SK-N-SH (cell line): ENCODE measurements around the gene IL1RL2. TPM values are rescaled to one million over a fixed set of nuclear protein-coding genes. Genes with fewer than 3 reads are reported as not detected.

Experiments
- CTCF ChIA-PET: fragments of 300-600, 350-600 bp; formaldehyde crosslinking; extraction: SDS; loops from one replicate; lab custom pipeline; 2021; lab: Yijun Ruan, JAX
- POLR2A ChIA-PET: fragments of 350-600 bp; sonication (Branson Sonifier 250); formaldehyde crosslinking; extraction: SDS; loops from one replicate; lab custom pipeline; 2020; ENCODE audit warnings: antibody characterized with exemption, inconsistent platforms; lab: Yijun Ruan, JAX
- DNase-seq: peaks from one replicate; pipeline ENCODE4 v3.0.0; 2012
- H2AFZ ChIP-seq: fragments of 200-600 bp; sonication (generic); 2 replicates; pipeline ENCODE4 v1.8.1; 2016; ENCODE audit warnings: antibody characterized with exemption, mild to moderate bottlenecking, low read depth
- H3F3A ChIP-seq: fragments of 200-600 bp; sonication (generic); replicated peaks from 2 replicates; pipeline ENCODE3; 2016; ENCODE audit warnings: antibody characterized with exemption, mild to moderate bottlenecking; ENCODE audit not compliant: insufficient read depth
- H3K27ac ChIP-seq, 2 experiments: fragments of 200-500 bp in 1 of 2; fragments of 200-600 bp in 1 of 2; sonication (Bioruptor generic) in 1 of 2; sonication (generic), shearing (Covaris generic) in 1 of 2; 2 replicates each; pipeline versions ENCODE4 v1.5.1 to v1.6.1; 2014 to 2016; ENCODE audit warnings: low read depth in 2 of 2, inconsistent platforms in 1 of 2, low read length in 1 of 2, mild to moderate bottlenecking in 1 of 2, mixed read lengths in 1 of 2
- H3K27me3 ChIP-seq: fragments of 200-600 bp; sonication (generic), shearing (Covaris generic); 2 replicates; pipeline ENCODE4 v1.6.1; 2016; ENCODE audit warnings: mixed run types; ENCODE audit not compliant: insufficient read depth
- H3K36me3 ChIP-seq, 2 experiments: fragments of 200-500 bp in 1 of 2; fragments of 200-600 bp in 1 of 2; sonication (Bioruptor generic) in 1 of 2; sonication (generic) in 1 of 2; replicated peaks in 1 of 2; 2 replicates each; pipeline versions ENCODE3 to v1.5.1; 2014 to 2016; ENCODE audit warnings: low read length in 1 of 2, mild to moderate bottlenecking in 1 of 2; ENCODE audit not compliant: insufficient read depth in 2 of 2, control insufficient read depth in 1 of 2
- H3K4me1 ChIP-seq, 2 experiments: fragments of 200-500 bp in 1 of 2; fragments of 200-600 bp in 1 of 2; sonication (Bioruptor generic) in 1 of 2; sonication (generic), shearing (Covaris generic) in 1 of 2; 2 replicates each; pipeline versions ENCODE4 v1.5.1 to v1.6.1; 2014 to 2016; ENCODE audit warnings: low read depth in 1 of 2, low read length in 1 of 2, mixed run types in 1 of 2; ENCODE audit not compliant: insufficient read depth in 2 of 2, control insufficient read depth in 1 of 2
- H3K4me2 ChIP-seq: fragments of 200-600 bp; sonication (generic), shearing (Covaris generic); 2 replicates; pipeline ENCODE4 v1.6.1; 2017; ENCODE audit warnings: mixed run types
- H3K4me3 ChIP-seq, 2 experiments: fragments of 200-500 bp in 1 of 2; fragments of 200-600 bp in 1 of 2; sonication (Bioruptor generic) in 1 of 2; sonication (generic), shearing (Covaris generic) in 1 of 2; 2 replicates each; pipeline versions ENCODE4 v1.5.1 to v1.8.1; 2014 to 2016; ENCODE audit warnings: low read depth in 2 of 2, inconsistent platforms in 1 of 2, low read length in 1 of 2, mild to moderate bottlenecking in 1 of 2, mixed read lengths in 1 of 2, moderate library complexity in 1 of 2
- H3K79me2 ChIP-seq: fragments of 200-600 bp; sonication (generic); 2 replicates; pipeline ENCODE4 v1.8.1; 2017; ENCODE audit warnings: mild to moderate bottlenecking; ENCODE audit not compliant: insufficient read depth
- H3K9ac ChIP-seq: fragments of 200-600 bp; sonication (generic); 2 replicates; pipeline ENCODE4 v1.6.1; 2017; ENCODE audit warnings: mixed run types
- H3K9me2 ChIP-seq: fragments of 200-600 bp; sonication (generic); 2 replicates; pipeline ENCODE4 v1.6.1; 2017; ENCODE audit warnings: mixed run types
- H3K9me3 ChIP-seq: fragments of 200-600 bp; sonication (generic); 2 replicates; pipeline ENCODE4 v1.6.1; 2017; ENCODE audit warnings: mixed run types, mild to moderate bottlenecking, moderate library complexity
- H4K20me1 ChIP-seq: fragments of 200-600 bp; sonication (generic); 2 replicates; pipeline ENCODE4 v1.6.1; 2017; ENCODE audit warnings: mild to moderate bottlenecking, mixed run types; ENCODE audit not compliant: insufficient read depth
- ELF1 ChIP-seq: IDR thresholded peaks from 2 replicates; pipeline ENCODE4 v1.4.0; 2012
- EZH2phosphoT487 ChIP-seq: fragments of 200-600 bp; sonication (generic); IDR thresholded peaks from 2 replicates; pipeline ENCODE4 v1.6.1; 2017; ENCODE audit warnings: low read depth, mixed run types, mild to moderate bottlenecking, antibody characterized with exemption, moderate library complexity, borderline replicate concordance
- GABPA ChIP-seq: IDR thresholded peaks from 2 replicates; pipeline ENCODE4 v1.4.0; 2012; ENCODE audit warnings: low read depth, mild to moderate bottlenecking
- GATA2 ChIP-seq: sonication (generic); formaldehyde crosslinking; IDR thresholded peaks from 2 replicates; pipeline ENCODE4 v1.5.0; 2020; ENCODE audit warnings: mild to moderate bottlenecking, missing genetic modification reagents
- NFIC ChIP-seq: IDR thresholded peaks from 2 replicates; pipeline ENCODE4 v1.4.0; 2012; ENCODE audit warnings: borderline replicate concordance
- POLR2AphosphoS5 ChIP-seq: IDR thresholded peaks from 2 replicates; pipeline ENCODE4 v1.6.1; 2012; ENCODE audit warnings: low read depth, low read length
- RFX5 ChIP-seq: IDR thresholded peaks from 2 replicates; pipeline ENCODE4 v1.6.1; 2012; ENCODE audit warnings: mild to moderate bottlenecking, improper control_type of control experiment, low read length
- RXRA ChIP-seq: IDR thresholded peaks from 2 replicates; pipeline ENCODE4 v1.4.0; 2012; ENCODE audit warnings: low read depth, mild to moderate bottlenecking, borderline replicate concordance
- TCF12 ChIP-seq: IDR thresholded peaks from 2 replicates; pipeline ENCODE4 v1.4.0; 2012
- WGBS: methylation state at CpG from one replicate; pipeline ENCODE4 v1.1.6; 2017; ENCODE audit warnings: low lambda C conversion rate; 5-methylcytosine and 5-hydroxymethylcytosine counted together
- polyA plus RNA-seq, 3 experiments: library from polyadenylated mRNA; depleted of rRNA; stranded (reverse); fragments of >200 nt; gene quantifications; 2 replicates each; pipeline ENCODE4 v1.2.3, GENCODE V29; 2012
- TF ChIP-seq, protein P1 (sequence below): IDR thresholded peaks from 2 replicates; pipeline ENCODE4; 2012
- TF ChIP-seq, protein P2 (sequence below): fragments of 150-350 bp; IDR thresholded peaks from 2 replicates; pipeline ENCODE4 v1.6.1; 2016; ENCODE audit warnings: mild to moderate bottlenecking, low read depth, low read length
- TF ChIP-seq, protein P3 (sequence below): IDR thresholded peaks from 2 replicates; pipeline ENCODE4 v1.4.0; 2012; ENCODE audit warnings: low read depth, borderline replicate concordance

The IL1RL2 gene
- polyA plus RNA-seq, 1 of the 3 experiments (the other 2 are of a cell fraction), result 0.05 TPM

DNA sequence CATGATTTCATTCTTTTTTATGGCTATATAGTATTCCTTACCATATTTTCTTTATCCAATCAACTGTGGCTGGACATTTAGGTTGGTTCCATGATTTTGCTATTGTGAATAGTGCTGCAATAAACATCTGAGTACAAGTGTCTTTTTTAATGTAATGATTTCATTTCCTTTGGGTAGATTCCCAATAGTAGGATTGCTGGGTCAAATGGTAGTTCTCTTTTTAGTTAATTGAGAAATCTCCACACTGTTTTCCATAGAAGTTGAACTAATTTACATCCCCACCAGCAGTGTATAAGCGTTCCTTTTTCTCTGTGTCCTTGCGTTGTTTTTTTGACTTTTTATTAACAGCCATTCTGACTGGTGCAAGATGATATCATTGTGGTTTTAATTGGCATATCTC, 65.4 kb downstream of the IL1RL2 start:
- no peak overlapping the region for H3K27ac ChIP-seq
- no peaks in the 10 kb centered on the region for H3K9me2 ChIP-seq
- no peak overlapping the region for H3K4me2 ChIP-seq
- H3K9ac ChIP-seq, result no peak overlapping the region
- H3K4me1 ChIP-seq, result no peaks in the 10 kb centered on the region
- WGBS, result 54% methylated on average over 2 of the region's 2 CpGs
- H3F3A ChIP-seq, result peaks cover 8% of the 10 kb centered on the region
- no peaks in the 10 kb centered on the region for H3K36me3 ChIP-seq
- H3K79me2 ChIP-seq, result no peaks in the 10 kb centered on the region
- no peaks in the 10 kb centered on the region for H4K20me1 ChIP-seq
- no peak for TF ChIP-seq GABPA
- TF ChIP-seq, all 33 proteins: peak for 0
- no peaks in the 10 kb centered on the region for H3K9me3 ChIP-seq
- H2AFZ ChIP-seq, result no peak overlapping the region
- no peak for DNase-seq
- ChIA-PET CTCF (interaction anchor here (0.6 to 2.5 kb wide), 3 partner anchors 12 to 232 kb away, joined by 3 to 18 read pairs (median 4); no protein-coding TSS in a partner anchor), POLR2A (no interaction called here)
- no peaks in the 10 kb centered on the region for H3K27me3 ChIP-seq
- no peak overlapping the region for H3K4me3 ChIP-seq

DNA sequence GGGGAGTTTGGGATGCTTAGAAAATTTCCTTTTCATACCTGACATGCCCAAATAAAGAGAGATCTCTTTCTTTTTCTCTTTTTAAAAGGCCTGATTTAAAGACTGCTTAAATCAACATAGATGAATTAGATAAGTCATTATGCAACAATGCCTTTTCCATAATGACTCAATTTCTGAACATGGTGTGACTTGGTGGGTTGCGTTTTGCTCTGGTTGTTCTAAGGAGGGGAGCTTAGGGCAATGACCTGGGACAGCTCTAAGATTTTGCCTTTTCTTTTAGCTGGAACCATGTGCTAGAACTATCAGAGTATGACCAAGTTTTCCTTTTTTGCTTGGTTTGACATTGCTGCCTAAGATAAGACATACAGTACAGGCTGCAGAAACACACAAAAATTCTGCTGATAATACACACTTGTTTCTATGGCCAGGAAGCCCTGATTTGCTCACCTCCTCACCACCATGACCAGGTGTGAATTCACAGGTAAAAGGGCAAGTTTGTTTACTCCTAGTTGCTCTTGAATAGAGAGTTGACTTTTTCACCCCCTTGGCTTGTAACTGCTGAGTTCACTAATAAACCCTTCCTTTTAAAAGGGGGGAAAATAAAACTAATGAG, 66.4 kb downstream of the IL1RL2 start:
- H3K79me2 ChIP-seq, result no peaks in the 10 kb centered on the region
- no peak for DNase-seq
- no peaks in the 10 kb centered on the region for H4K20me1 ChIP-seq
- H3K4me3 ChIP-seq, result no peak overlapping the region
- WGBS, result 36% methylated on average over 1 of the region's 1 CpG
- no peak overlapping the region for H3K27ac ChIP-seq
- H3K27me3 ChIP-seq, result no peaks in the 10 kb centered on the region
- H3K9me2 ChIP-seq, result no peaks in the 10 kb centered on the region
- H3K9me3 ChIP-seq, result no peaks in the 10 kb centered on the region
- H3K9ac ChIP-seq, result no peak overlapping the region
- H3F3A ChIP-seq, result peaks cover 1% of the 10 kb centered on the region
- H2AFZ ChIP-seq, result no peak overlapping the region
- H3K4me1 ChIP-seq, result no peaks in the 10 kb centered on the region
- ChIA-PET POLR2A (no interaction called here), CTCF (interaction anchor here (1.3 to 2.5 kb wide), 1 partner anchor 13 kb away, joined by 5 to 18 read pairs; no protein-coding TSS in a partner anchor)
- no peak overlapping the region for H3K4me2 ChIP-seq
- TF ChIP-seq, protein P1, sequence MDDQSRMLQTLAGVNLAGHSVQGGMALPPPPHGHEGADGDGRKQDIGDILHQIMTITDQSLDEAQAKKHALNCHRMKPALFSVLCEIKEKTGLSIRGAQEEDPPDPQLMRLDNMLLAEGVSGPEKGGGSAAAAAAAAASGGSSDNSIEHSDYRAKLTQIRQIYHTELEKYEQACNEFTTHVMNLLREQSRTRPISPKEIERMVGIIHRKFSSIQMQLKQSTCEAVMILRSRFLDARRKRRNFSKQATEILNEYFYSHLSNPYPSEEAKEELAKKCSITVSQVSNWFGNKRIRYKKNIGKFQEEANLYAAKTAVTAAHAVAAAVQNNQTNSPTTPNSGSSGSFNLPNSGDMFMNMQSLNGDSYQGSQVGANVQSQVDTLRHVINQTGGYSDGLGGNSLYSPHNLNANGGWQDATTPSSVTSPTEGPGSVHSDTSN, result no peak
- no peak for TF ChIP-seq TCF12
- TF ChIP-seq RXRA, result no peak
- TF ChIP-seq EZH2phosphoT487, result no peak
- TF ChIP-seq RFX5, result no peak
- TF ChIP-seq GATA2 (CRISPR knock-in tag), result no peak
- TF ChIP-seq NFIC, result no peak
- no peak for TF ChIP-seq GABPA
- no peak for TF ChIP-seq ELF1
- TF ChIP-seq, protein P2, sequence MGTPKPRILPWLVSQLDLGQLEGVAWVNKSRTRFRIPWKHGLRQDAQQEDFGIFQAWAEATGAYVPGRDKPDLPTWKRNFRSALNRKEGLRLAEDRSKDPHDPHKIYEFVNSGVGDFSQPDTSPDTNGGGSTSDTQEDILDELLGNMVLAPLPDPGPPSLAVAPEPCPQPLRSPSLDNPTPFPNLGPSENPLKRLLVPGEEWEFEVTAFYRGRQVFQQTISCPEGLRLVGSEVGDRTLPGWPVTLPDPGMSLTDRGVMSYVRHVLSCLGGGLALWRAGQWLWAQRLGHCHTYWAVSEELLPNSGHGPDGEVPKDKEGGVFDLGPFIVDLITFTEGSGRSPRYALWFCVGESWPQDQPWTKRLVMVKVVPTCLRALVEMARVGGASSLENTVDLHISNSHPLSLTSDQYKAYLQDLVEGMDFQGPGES, result no peak
- TF ChIP-seq, protein P3, sequence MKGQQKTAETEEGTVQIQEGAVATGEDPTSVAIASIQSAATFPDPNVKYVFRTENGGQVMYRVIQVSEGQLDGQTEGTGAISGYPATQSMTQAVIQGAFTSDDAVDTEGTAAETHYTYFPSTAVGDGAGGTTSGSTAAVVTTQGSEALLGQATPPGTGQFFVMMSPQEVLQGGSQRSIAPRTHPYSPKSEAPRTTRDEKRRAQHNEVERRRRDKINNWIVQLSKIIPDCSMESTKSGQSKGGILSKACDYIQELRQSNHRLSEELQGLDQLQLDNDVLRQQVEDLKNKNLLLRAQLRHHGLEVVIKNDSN, result no peak
- no peak for TF ChIP-seq POLR2AphosphoS5
- H3K36me3 ChIP-seq, result no peaks in the 10 kb centered on the region
